GM18870 (cell line): Measurements from ENCODE around the gene SULT1A1.
"Not testable (repeated sequence)": the region's sequence is repeated elsewhere in the genome, so short reads cannot be mapped to it uniquely, and the experiment has no call there.

ENCODE experiments used
- ATAC-seq: cut with Tn5 transposase; IDR thresholded peaks from one replicate; pipeline ENCODE4 v1.9.1; 2021; ENCODE audit warnings: moderate library complexity; ENCODE audit not compliant: unreplicated experiment

The SULT1A1 gene

GRCh38 chr16:28592511-28592910 lies 17.3 kb downstream of the SULT1A1 start:
- ATAC-seq, result no peak

DNA sequence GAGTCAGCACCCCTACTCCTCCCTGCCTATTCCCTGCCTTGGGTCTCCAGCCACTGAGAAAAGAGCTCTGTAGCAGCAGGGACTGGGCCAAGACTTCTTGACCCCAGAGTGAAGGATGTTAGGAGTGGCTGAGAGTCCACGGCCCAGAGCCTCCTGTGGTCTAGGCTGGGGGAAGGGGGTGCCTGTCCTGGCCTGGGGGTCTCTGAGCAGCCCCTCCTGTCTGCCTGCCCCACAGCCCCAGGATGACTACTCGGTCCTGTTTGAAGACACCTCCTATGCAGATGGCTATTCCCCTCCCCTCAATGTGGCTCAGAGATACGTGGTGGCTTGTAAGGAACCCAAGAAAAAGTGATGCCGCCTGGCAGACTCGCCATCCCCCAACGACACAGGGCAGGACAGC lies 18.5 kb downstream of the SULT1A1 start:
- ATAC-seq, result no peak

GRCh38 chr16:28590384-28591340 lies 19.2 kb downstream of the SULT1A1 start:
- no peak for ATAC-seq

- ATAC-seq, result no peak
These were observed 19.9 kb downstream of the SULT1A1 start for GRCh38 chr16:28589930-28590329.

GRCh38 chr16:28589069-28589468 lies 20.8 kb downstream of the SULT1A1 start:
- ATAC-seq, result no peak

GRCh38 chr16:28587386-28587785 lies 22.5 kb downstream of the SULT1A1 start:
- ATAC-seq, result no peak

DNA sequence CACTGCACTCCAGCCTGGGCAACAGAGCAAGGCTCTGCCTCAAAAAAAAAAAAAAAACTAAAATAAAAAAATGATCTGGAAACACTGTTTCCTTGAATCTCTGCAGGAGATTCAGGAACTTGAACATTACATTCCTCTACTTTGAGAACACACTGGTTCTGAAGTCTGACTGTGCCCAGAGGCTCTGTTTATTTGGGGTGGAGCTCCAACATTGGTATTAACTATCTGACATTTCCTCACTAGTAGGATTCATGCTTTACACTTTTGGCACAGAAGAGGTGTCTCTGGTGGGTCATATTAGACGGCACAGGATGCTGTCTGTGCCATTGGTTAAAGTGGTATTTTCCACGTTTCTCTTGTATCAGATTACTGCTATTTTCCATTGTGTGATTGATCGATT lies 23.4 kb downstream of the SULT1A1 start:
- ATAC-seq, result no peak

DNA sequence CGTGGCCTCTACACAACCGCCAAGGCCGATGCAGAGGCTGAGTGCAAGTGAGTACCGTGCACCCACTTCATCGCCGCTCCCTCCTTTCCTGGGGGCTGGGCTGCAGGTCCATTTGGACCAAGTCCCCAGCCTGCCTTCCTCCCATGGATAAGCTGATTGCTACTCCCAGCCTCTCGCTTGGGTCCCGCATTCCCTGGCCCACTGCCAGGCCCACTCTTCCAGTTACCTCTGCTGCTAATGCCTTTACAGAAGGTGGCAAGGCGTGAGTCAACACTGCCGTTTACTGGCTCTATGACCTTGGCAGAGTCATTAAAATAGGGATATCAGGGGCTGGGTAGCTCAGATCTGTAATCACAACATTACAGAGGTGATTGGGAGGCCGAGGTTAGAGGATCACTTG lies 24.2 kb downstream of the SULT1A1 start:
- ATAC-seq, result no peak

GRCh38 chr16:28580726-28581315 lies 29.0 kb downstream of the SULT1A1 start:
- no peak for ATAC-seq

- no peak for ATAC-seq
These were observed 34.3 kb downstream of the SULT1A1 start for GRCh38 chr16:28575446-28576109.

GRCh38 chr16:28574925-28575324 lies 34.9 kb downstream of the SULT1A1 start:
- no peak for ATAC-seq

DNA sequence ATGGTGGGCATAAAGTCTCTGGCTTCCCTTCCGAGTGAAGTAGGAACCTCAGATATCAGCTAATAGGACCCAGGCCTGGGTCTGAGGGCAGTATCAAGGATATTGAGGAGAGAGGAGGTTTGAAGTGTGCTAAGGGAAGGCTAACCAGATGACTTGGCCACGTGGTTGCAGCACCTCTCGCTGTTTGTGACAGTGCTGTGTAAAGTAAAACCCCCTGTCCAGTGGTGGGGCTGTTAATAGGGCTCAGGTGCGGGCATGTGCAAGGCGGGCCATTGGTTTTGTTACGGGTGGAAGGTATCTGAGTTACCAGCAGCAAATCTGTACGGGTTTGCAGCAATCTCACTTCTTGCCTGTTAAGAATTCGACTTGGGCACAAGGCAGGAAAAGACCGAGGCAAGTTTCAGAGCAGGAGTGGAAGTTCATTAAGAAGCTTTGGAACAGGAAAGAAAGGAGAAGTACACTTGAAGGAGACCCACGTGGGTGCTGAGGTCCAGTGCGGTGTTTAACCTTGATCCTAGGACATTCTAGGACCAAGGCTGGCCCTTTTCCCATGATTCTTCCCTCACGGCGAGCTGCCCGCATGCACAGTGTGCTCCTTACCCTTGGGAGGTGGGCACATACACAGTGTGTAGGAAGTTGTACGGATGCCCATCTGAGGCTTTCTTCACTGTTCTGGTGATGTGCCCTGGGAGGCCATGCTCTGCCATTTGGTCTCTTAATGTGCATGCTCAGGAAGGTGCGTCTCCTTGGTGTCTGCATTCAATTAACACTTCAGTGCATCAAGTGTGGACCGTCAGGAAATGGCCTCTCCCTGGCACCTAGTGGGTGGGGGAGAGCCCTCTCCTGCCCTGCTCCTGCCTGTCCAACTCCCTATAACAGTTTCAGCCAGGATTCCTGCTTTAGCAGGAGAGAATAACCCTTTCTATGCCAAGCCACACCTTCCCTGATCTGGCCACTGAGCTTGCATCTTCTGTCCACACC lies 35.8 kb downstream of the SULT1A1 start:
- no peak for ATAC-seq

DNA sequence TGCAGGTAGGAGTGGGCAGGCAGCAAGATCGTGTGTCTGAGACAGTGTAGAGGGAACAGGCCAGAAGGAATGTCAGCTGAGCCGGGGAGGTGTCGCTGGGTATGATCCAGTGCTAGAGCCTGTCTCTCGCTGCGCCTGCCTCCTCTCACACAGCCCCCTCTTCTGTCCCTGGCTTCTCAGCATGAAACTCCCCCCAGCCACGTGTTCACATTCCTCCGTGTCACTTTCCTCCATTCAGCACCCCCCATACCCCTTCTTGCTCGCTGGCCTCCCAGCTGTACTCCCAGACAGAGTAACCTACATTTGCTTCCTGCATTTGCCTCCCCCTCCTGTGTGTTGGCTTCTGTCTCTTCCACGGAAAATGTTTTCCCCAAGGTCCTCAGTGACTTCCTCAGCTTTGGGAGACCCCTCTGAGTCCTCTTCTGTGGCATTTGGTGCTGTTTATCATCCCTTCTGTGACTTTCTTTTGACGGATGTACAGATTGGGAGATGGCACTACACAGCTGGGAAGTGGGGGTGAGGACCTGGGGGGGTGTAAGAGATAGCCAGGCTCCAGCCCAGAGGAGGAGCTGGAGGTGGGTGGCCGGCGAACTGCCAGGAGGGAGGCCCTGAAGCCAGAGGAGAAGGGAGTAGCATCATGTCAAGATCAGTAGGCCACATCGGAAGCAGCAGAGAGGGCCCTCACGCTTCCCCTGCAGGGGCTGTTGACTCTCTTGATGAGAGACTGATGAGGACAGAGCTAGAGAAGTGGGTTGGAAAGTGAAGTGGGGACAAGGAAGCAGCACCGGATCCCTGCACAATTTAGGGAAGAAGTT lies 36.9 kb downstream of the SULT1A1 start:
- ATAC-seq, result no peak

- ATAC-seq, result no peak
These were observed 39.7 kb downstream of the SULT1A1 start for GRCh38 chr16:28569968-28570752.

GRCh38 chr16:28569021-28569420 lies 40.8 kb downstream of the SULT1A1 start:
- ATAC-seq, result no peak

- no peak for ATAC-seq
These were observed 42.6 kb downstream of the SULT1A1 start for GRCh38 chr16:28567292-28567691.

DNA sequence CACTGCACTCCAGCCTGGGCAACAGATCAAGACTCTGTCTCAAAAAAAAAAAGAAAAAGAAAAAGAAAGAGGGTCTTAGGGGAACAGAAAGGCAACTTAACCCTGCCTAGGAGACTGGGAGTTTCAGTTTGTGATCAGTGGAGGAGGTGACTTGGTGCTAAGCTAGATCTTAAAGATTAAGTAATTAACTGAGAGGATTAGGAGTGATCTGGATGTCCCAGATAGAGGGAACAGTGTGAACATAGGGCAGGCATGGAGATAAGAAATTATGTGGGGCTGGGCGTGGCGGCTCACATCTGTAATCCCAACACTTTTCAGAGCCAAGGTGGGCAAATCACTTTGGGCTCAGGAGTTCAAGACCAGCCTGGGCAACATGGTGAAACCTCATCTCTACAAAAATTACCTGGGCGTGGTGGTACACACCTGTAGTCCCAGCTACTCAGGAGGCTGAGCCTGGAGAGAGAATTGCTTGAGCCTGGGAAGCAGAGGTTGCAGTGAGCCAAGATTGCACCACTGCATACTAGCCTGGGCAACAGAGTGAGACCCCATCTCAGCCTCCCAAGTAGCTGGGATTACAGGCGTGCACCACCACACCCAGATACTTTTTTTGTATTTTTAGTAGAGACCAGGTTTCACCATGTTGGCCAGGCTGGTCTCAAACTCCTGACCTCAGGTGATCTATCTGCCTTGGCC lies 43.5 kb downstream of the SULT1A1 start:
- ATAC-seq, result not testable (repeated sequence)

DNA sequence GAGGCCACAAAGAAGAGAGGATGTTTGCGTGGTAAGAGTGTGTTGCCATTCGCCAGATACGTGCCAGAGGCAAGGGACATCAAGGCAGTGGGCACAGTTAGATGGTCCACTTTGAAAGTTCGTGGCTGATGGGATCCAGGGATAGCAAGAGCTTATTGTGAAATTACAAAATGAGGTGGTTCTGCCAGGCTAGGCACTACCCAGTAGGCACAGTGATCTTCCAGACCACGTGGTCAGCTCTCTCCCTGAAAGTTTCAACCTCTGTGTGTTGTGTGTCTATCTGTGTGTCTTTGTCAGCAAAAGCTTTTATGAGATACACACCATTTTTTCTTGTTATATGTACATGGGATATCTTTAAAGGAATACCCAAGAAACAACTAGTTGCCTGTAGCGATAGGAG lies 46.6 kb downstream of the SULT1A1 start:
- no peak for ATAC-seq
